Measurements from ENCODE around the gene HSPBP1. TPM values are rescaled to one million over a fixed set of nuclear protein-coding genes. Genes with fewer than 3 reads are reported as not detected.

The HSPBP1 gene
- total RNA-seq, 1 donor from 2014 or later: 31.2 TPM

Other genes starting within 250 kb of the HSPBP1 start
- gene GP6, start 241.8 kb downstream of the HSPBP1 start, total RNA-seq: 0.40 TPM
- gene RDH13, start 217.0 kb downstream of the HSPBP1 start, total RNA-seq: 33.7 TPM
- gene EPS8L1, start 204.2 kb downstream of the HSPBP1 start, total RNA-seq: 199 TPM
- 33.3 TPM for gene PPP1R12C, start 162.5 kb downstream of the HSPBP1 start, total RNA-seq
- 9.4 TPM for gene TNNT1, start 130.9 kb downstream of the HSPBP1 start, total RNA-seq
- not detected for gene TNNI3, start 122.4 kb downstream of the HSPBP1 start, total RNA-seq
- 1.9 TPM for gene DNAAF3, start 113.5 kb downstream of the HSPBP1 start, total RNA-seq
- gene SYT5, start 99.8 kb downstream of the HSPBP1 start, total RNA-seq: not detected
- 3.6 TPM for gene PTPRH, start 70.6 kb downstream of the HSPBP1 start, total RNA-seq
- 1.8 TPM for gene TMEM86B, start 51.3 kb downstream of the HSPBP1 start, total RNA-seq
- gene PPP6R1, start 21.1 kb downstream of the HSPBP1 start, total RNA-seq: 47.4 TPM
- gene BRSK1, start 3.9 kb upstream of the HSPBP1 start, total RNA-seq: 0.28 TPM
- gene TMEM150B, start 45.2 kb upstream of the HSPBP1 start, total RNA-seq: not detected
- gene KMT5C, start 59.8 kb upstream of the HSPBP1 start, total RNA-seq: 4.4 TPM
- 0.56 TPM for gene COX6B2, start 74.6 kb upstream of the HSPBP1 start, total RNA-seq
- not detected for gene GARIN5B, start 83.2 kb upstream of the HSPBP1 start, total RNA-seq
- 0.24 TPM for gene IL11, start 90.4 kb upstream of the HSPBP1 start, total RNA-seq
- gene TMEM190, start 96.7 kb upstream of the HSPBP1 start, total RNA-seq: not detected
- 25.6 TPM for gene TMEM238, start 104.2 kb upstream of the HSPBP1 start, total RNA-seq
- gene RPL28, start 105.8 kb upstream of the HSPBP1 start, total RNA-seq: 1,895 TPM
- 76.4 TPM for gene UBE2S, start 127.7 kb upstream of the HSPBP1 start, total RNA-seq
- gene SHISA7, start 163.2 kb upstream of the HSPBP1 start, total RNA-seq: not detected
- 41.9 TPM for gene ISOC2, start 181.5 kb upstream of the HSPBP1 start, total RNA-seq
- not detected for gene C19orf85, start 184.6 kb upstream of the HSPBP1 start, total RNA-seq
- 3.7 TPM for gene ZNF628, start 196.5 kb upstream of the HSPBP1 start, total RNA-seq
- gene NAT14, start 205.1 kb upstream of the HSPBP1 start, total RNA-seq: 7.5 TPM
- 0.24 TPM for gene SSC5D, start 208.3 kb upstream of the HSPBP1 start, total RNA-seq